LNCaP clone FGC (cell line): ENCODE measurements around the gene DOK5.
"Not testable (repeated sequence)": the region's sequence is repeated elsewhere in the genome, so short reads cannot be mapped to it uniquely, and the experiment has no call there.

Source experiments
- DNase-seq: peaks from one replicate; pipeline ENCODE4 v3.0.0-alpha.2; 2011; ENCODE audit warnings: low read depth
- H3K4me3 ChIP-seq: 2 replicates; pipeline ENCODE4 v1.5.1; 2011; ENCODE audit warnings: mild to moderate bottlenecking, low read depth, low read length, control low read depth
- TF ChIP-seq, protein P1 (sequence below): IDR thresholded peaks from 2 replicates; pipeline ENCODE4 v1.5.1; 2012; ENCODE audit warnings: mild to moderate bottlenecking; ENCODE audit not compliant: control insufficient read depth, insufficient read depth; ENCODE audit errors: extremely low read depth

The DOK5 gene

DNA sequence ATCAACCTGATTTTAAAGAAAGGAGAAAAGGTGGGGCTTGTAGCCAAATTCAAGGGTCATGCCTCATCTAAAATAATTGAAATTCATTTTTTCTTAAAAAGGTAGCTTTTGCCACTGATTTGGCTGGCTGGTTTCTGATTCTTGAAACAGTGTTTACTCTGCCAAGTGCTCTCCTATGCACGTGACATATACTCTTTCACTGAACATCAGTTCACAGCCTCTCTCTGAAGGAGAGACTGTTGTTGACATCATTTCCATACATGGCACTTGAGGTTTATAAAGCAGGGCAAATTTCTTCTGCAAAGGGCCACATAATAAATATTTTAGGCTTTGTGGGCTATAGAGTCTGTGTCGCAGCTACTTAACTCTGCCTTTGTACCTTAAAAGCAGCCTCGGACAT is 40.4 kb upstream of the DOK5 start:
- H3K4me3 ChIP-seq, result no peak overlapping the region
- no peak for DNase-seq
- TF ChIP-seq, protein P1, sequence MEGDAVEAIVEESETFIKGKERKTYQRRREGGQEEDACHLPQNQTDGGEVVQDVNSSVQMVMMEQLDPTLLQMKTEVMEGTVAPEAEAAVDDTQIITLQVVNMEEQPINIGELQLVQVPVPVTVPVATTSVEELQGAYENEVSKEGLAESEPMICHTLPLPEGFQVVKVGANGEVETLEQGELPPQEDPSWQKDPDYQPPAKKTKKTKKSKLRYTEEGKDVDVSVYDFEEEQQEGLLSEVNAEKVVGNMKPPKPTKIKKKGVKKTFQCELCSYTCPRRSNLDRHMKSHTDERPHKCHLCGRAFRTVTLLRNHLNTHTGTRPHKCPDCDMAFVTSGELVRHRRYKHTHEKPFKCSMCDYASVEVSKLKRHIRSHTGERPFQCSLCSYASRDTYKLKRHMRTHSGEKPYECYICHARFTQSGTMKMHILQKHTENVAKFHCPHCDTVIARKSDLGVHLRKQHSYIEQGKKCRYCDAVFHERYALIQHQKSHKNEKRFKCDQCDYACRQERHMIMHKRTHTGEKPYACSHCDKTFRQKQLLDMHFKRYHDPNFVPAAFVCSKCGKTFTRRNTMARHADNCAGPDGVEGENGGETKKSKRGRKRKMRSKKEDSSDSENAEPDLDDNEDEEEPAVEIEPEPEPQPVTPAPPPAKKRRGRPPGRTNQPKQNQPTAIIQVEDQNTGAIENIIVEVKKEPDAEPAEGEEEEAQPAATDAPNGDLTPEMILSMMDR, result no peak

DNA sequence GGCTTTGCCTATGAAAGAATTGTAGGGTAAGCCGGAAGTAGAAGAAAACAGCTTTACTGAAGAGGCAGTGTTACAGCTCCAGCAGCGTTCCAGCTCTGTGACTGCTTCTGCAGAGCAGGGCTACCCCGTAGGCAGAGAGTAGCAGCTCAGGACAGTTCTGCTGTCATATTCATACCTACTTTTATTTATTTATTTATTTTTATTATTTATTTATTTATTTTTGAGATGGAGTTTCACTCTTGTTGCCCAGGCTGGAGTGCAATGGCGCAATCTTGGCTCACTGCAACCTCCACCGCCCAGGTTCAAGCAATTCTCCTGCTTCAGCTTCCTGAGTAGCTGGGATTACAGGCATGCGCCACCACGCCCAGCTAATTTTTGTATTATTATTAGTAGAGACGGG is 39.0 kb upstream of the DOK5 start:
- not testable (repeated sequence) for DNase-seq, H3K4me3 ChIP-seq

DNA sequence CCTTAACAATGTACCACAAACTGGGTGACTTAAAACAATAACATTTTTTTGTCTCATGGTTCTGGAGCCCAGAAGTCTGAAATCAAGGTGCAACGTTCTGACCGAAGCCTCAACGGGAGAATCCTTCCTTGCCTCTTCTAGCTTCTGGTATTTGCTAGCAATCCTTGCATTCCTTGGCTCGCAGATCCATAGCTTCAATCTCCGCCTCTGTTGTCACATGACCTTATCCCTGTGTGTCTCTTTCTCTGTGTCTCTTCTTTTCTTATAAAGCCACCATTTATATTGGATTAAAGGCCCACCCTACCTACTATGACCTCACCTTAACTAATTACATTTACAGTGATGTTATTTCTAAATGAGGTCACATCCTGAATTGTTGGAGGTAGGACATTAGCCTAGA is 37.2 kb upstream of the DOK5 start:
- no peak for DNase-seq
- TF ChIP-seq, protein P1, result no peak
- no peak overlapping the region for H3K4me3 ChIP-seq

DNA sequence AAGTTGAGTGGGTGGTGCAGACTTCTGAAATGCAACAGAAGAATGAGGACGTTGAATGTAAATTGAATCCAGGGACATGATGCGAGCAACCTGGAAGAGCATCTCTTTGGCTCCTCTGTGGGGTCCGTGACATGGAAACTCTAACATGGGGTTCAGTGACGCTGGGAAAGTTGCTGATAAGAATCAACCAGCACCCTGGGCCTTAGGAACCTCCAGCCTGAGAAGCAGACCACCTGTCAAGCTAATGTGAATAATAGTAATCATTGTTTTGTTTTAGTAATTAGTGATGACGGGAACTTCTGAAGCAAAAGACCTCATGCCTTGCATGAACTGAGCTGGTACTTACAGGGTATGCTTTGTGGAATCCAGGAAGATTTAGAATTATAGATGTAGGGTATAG is 25.2 kb upstream of the DOK5 start:
- H3K4me3 ChIP-seq, result no peak overlapping the region
- no peak for DNase-seq
- TF ChIP-seq, protein P1, result no peak

DNA sequence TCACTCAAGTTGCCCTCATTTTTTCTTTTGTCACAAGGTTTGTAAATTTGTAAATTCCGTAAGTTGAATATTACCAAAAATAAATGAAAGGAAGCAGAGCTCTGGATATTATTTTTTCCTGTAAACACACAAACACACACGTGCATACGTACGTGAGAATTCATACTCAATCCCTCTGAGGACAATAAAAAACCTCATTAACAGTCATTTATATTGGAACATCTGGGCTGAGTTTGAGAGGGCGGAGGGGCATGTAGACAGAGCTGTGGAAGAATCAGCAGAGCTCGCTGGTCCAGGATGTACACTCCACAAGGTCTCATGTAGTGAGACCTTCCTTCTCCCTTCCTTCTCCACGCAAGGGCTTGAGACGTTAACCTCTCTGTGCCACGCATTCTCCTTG is 24.2 kb upstream of the DOK5 start:
- TF ChIP-seq, protein P1, result no peak
- no peak for DNase-seq
- no peak overlapping the region for H3K4me3 ChIP-seq

DNA sequence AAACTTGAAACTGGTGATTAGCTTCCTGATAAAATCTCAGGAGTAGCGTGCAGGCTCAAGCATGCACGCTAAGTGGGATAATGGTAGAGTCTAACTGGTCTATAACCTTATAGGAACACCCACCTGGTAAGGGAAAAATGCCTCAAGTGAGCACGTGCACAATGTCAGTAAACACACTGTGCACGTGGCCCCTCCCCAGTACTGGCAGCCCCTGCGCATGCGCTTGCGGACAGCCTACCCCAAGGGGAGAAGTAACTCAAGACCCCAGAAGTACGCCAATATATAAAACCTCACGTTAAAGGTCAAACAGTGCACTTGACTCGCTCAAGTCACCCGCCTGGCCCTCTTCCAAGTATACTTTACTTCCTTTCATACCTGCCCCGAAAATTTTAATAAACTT is 23.1 kb upstream of the DOK5 start:
- DNase-seq, result no peak
- no peak overlapping the region for H3K4me3 ChIP-seq
- TF ChIP-seq, protein P1, result no peak

DNA sequence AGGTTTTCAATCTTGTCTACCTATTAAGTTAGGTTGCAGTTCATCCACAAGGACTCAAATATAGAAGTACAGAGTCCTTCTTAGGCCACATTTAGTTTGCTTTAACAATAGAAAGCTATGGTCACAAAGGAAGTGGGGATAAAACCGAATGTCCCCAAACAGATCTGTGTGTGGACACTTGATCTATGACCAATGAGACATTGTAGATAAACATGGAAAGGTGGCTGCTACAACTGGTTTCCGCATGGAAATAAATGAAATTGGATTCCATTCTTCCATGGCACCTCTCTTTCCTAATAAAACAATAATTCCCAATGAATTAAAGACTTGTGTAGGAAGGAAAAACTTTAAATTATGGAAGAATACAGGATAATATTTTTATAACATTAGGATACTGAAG is 20.4 kb upstream of the DOK5 start:
- H3K4me3 ChIP-seq, result no peak overlapping the region
- TF ChIP-seq, protein P1, result no peak
- DNase-seq, result no peak

DNA sequence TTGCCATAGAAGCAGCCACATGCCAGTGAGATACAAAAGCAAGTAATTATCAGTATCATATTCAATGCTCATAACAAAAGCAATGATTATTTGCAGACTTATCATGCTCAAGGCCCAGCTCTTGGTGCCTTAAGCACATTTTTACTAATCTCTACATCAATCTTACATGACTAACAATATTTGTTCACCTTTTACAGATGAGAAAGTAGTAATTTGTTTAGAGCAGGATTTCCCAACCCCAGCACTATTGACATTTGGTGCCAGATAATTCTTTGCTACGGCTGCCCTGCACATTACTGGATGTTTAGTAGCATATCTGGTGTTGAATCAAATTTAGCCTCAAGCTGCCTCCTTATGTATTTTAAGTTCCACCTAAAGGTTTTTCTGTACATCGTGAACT is 19.0 kb upstream of the DOK5 start:
- DNase-seq, result peak; percentile 8
- TF ChIP-seq, protein P1, result no peak
- no peak overlapping the region for H3K4me3 ChIP-seq
